GM23338 (cell line): ENCODE measurements around the gene CCDC196.

ENCODE experiments used
- POLR2AphosphoS5 ChIP-seq: IDR thresholded peaks from 2 replicates; pipeline ENCODE4 v1.6.1; 2016; ENCODE audit warnings: antibody characterized with exemption, low read depth
- STAT1 ChIP-seq: IDR thresholded peaks from one replicate; pipeline ENCODE4 v1.6.1; 2016; ENCODE audit warnings: antibody characterized with exemption; ENCODE audit not compliant: unreplicated experiment
- TF ChIP-seq, protein P1 (sequence below), 2 experiments: fragments of 200-600 bp in 1 of 2; sonication (generic) in 1 of 2; conservative IDR thresholded peaks; 2 replicates each; pipeline versions ENCODE4 v1.5.1 to v1.6.1; 2016 to 2017; ENCODE audit warnings: antibody characterized with exemption in 2 of 2, low read depth in 2 of 2, mild to moderate bottlenecking in 2 of 2, moderate library complexity in 1 of 2

DNA sequence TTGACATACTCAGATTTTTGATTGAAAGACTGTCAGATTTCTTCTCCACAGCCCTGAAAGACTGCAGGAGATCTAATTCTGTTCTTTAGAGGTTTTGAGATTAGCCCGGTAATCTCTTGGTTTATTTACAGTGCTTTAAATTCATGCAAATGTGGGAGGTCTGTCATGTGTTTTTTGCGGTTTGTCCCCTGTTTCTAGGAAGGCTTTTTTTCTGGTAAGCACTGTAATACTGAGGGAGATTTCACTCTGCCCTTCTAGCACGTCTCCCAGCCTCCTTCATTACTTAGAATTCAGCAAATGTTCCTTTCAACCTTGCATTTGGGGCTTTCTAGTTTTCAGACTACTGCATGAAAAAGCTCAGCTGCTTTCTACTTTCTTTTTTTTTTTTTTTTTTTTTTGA, 52.9 kb downstream of the CCDC196 start:
- TF ChIP-seq, protein P1, sequence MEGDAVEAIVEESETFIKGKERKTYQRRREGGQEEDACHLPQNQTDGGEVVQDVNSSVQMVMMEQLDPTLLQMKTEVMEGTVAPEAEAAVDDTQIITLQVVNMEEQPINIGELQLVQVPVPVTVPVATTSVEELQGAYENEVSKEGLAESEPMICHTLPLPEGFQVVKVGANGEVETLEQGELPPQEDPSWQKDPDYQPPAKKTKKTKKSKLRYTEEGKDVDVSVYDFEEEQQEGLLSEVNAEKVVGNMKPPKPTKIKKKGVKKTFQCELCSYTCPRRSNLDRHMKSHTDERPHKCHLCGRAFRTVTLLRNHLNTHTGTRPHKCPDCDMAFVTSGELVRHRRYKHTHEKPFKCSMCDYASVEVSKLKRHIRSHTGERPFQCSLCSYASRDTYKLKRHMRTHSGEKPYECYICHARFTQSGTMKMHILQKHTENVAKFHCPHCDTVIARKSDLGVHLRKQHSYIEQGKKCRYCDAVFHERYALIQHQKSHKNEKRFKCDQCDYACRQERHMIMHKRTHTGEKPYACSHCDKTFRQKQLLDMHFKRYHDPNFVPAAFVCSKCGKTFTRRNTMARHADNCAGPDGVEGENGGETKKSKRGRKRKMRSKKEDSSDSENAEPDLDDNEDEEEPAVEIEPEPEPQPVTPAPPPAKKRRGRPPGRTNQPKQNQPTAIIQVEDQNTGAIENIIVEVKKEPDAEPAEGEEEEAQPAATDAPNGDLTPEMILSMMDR (conservative IDR thresholded peaks at IDR 0.05; ENCODE audit: low read depth in 2 of 2) = no peak
- TF ChIP-seq POLR2AphosphoS5 (no peak), STAT1 (no peak)
